K562 (cell line): Measurements from ENCODE around the gene C1QTNF2. TPM values are rescaled to one million over a fixed set of nuclear protein-coding genes. Genes with fewer than 3 reads are reported as not detected.
A peak's percentile ranks its signal among the peaks of the same experiment; 100 is the strongest.

Experiments used
- ARHGAP35 ChIP-seq: fragments of 450-650 bp; IDR thresholded peaks from 2 replicates; pipeline ENCODE4 v1.6.1; 2018; ENCODE audit not compliant: partially characterized antibody
- ASH1L ChIP-seq: fragments of 450-650 bp; IDR thresholded peaks from 2 replicates; pipeline ENCODE4 v1.6.1; 2018; ENCODE audit warnings: borderline replicate concordance, mild to moderate bottlenecking, low read depth; ENCODE audit not compliant: partially characterized antibody
- GATAD2A ChIP-seq: fragments of 450-650 bp; IDR thresholded peaks from 2 replicates; pipeline ENCODE4 v1.6.1; 2017
- HMGN3 ChIP-seq: IDR thresholded peaks from 2 replicates; pipeline ENCODE4 v1.6.1; 2011; ENCODE audit warnings: borderline replicate concordance, low read depth, mild to moderate bottlenecking, mixed read lengths, low read length; ENCODE audit not compliant: insufficient read length; ENCODE audit errors: extremely low read depth
- HNRNPUL1 ChIP-seq: fragments of 200-400 bp; formaldehyde crosslinking; IDR thresholded peaks from 2 replicates; pipeline ENCODE4 v1.6.1; 2017; ENCODE audit warnings: low read length
- NBN ChIP-seq: fragments of 450-650 bp; IDR thresholded peaks from 2 replicates; pipeline ENCODE4 v1.6.1; 2016; ENCODE audit warnings: low read depth, mild to moderate bottlenecking
- PHTF2 ChIP-seq: fragments of 250-450 bp; sonication (Bioruptor Pico); IDR thresholded peaks from 2 replicates; pipeline ENCODE4 v1.5.0; 2021; ENCODE audit warnings: mild to moderate bottlenecking
- PTBP1 ChIP-seq: fragments of 200-400 bp; formaldehyde crosslinking; IDR thresholded peaks from 2 replicates; pipeline ENCODE4 v1.6.1; 2017; ENCODE audit warnings: low read depth, low read length
- RCOR1 ChIP-seq, 2 experiments: IDR thresholded peaks; 2 replicates each; pipeline ENCODE4 v1.6.1; 2012; ENCODE audit warnings: low read depth in 2 of 2, low read length in 2 of 2, borderline replicate concordance in 1 of 2, improper control_type of control experiment in 1 of 2
- SMARCA5 ChIP-seq: fragments of 450-650 bp; IDR thresholded peaks from 2 replicates; pipeline ENCODE4 v1.6.1; 2016
- TCF7L2 ChIP-seq: fragments of 150-350 bp; IDR thresholded peaks from 2 replicates; pipeline ENCODE4 v1.6.1; 2016; ENCODE audit warnings: low read depth, mild to moderate bottlenecking, low read length, moderate library complexity
- ZZZ3 ChIP-seq: fragments of 450-650 bp; IDR thresholded peaks from 2 replicates; pipeline ENCODE4 v1.6.1; 2016; ENCODE audit warnings: antibody characterized with exemption, mild to moderate bottlenecking, moderate library complexity
- polyA plus RNA-seq, 8 experiments: library from polyadenylated mRNA; depleted of rRNA in 4 of 8; stranded (reverse) in 5 of 8; unstranded in 3 of 8; fragments of >200 nt; fragmentation: Nextera tagmentation in 2 of 8; fragmentation: Illumina TruSeq in 1 of 8; extraction: Ambion mirVana in 2 of 8; extraction: Trizol in 1 of 8; gene quantifications; 2 replicates each; pipeline versions ENCODE4 v1.2.1 to v1.2.3, GENCODE V29; 2011 to 2014; ENCODE audit warnings: inconsistent platforms in 1 of 8, missing spikeins in 1 of 8
- total RNA-seq, 7 experiments: library from RNA; depleted of rRNA in 6 of 7; stranded (reverse); fragments of >200 nt in 6 of 7; fragmentation: Illumina TruSeq in 2 of 7; extraction: Trizol in 2 of 7; gene quantifications; 2 replicates each; pipeline versions ENCODE4 v1.2.1 to v1.2.3, GENCODE V29; 2011 to 2021; ENCODE audit warnings: low replicate concordance in 1 of 7
- TF ChIP-seq, protein P1 (sequence below): sonication (generic); formaldehyde crosslinking; IDR thresholded peaks from 2 replicates; pipeline ENCODE4 v1.8.0; 2022; ENCODE audit warnings: missing genetic modification reagents, mild to moderate bottlenecking, borderline replicate concordance
- TF ChIP-seq, protein P2 (sequence below): sonication (generic); formaldehyde crosslinking; IDR thresholded peaks from 2 replicates; pipeline ENCODE4 v1.8.0; 2022; ENCODE audit warnings: mild to moderate bottlenecking, missing genetic modification reagents, borderline replicate concordance
- TF ChIP-seq, protein P3 (sequence below), 2 experiments: IDR thresholded peaks; 2 replicates each; pipeline ENCODE4 v1.6.1; 2012; ENCODE audit warnings: improper control_type of control experiment in 2 of 2, low read depth in 2 of 2, low read length in 2 of 2, borderline replicate concordance in 1 of 2
- TF ChIP-seq, protein P4 (sequence below): fragments of 450-650 bp; IDR thresholded peaks from 2 replicates; pipeline ENCODE4 v1.6.1; 2016; ENCODE audit warnings: mild to moderate bottlenecking
- TF ChIP-seq, protein P5 (sequence below): fragments of 200-400 bp; formaldehyde crosslinking; IDR thresholded peaks from 2 replicates; pipeline ENCODE4 v1.6.1; 2017; ENCODE audit warnings: mild to moderate bottlenecking, low read depth, low read length, moderate library complexity

Gene C1QTNF2
- total and polyA plus RNA-seq, 9 of the 15 experiments (the other 6 are each of a cell fraction or from before 2014, with no cell fraction given) = not detected

DNA sequence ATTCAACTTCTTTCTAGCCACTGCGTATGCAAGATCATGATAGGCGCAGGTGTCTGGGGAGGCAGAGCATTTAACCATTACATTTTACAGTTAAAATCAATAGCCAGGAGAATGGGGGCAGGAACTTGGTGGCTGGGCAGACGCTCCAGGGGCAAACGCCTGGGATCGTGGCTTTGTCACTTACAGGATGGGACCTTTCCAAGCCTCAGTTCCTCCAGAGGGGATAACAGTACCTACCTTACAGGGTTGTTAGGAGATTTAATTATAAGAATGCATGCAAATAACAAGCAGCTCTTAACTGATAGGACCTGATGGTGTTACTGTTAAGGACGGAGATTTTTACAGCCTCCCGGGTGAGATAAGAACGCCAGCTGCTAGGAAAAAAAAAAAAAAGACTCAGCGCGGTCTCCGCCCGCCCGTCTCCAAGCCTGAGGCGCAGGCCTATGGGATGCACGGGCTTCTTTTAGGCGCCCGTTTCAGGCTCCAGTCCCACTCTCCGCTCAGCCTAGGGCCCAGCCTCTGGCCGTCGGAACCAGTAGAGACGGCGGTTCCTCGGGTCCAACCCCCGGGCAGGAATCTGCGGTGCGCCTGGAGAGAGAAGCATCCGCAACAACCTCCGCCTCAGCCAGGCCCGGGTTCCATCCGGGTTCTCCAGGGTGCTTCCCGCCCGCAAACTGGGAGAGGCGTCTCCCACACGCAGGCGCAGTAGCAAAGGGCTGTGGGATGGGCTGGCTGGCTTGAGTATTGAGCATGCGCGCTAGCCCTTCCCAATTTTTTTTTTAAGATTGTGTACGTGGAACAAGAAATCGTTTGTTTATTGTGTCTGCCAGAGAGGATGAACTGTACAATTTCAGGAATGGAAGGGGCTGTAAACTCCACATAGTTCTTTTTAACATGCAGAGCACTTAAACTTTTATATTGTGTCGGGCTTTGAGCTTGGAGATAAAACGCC is 29.3 kb upstream of the C1QTNF2 start, which contains the start of gene FAM200C (continued):
- TF ChIP-seq, protein P1, sequence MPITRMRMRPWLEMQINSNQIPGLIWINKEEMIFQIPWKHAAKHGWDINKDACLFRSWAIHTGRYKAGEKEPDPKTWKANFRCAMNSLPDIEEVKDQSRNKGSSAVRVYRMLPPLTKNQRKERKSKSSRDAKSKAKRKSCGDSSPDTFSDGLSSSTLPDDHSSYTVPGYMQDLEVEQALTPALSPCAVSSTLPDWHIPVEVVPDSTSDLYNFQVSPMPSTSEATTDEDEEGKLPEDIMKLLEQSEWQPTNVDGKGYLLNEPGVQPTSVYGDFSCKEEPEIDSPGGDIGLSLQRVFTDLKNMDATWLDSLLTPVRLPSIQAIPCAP = no peak
- TF ChIP-seq ZZZ3 (peak; percentile 96), TCF7L2 (no peak), ASH1L (no peak), NBN (no peak), SMARCA5 (no peak), PTBP1 (no peak), ARHGAP35 (no peak), PHTF2 (CRISPR knock-in tag) (no peak), HMGN3 (peak; percentile 58), GATAD2A (no peak), HNRNPUL1 (no peak), RCOR1 (IDR thresholded peaks at IDR 0.05; ENCODE audit: borderline replicate concordance in 1 of 2, low read depth in 2 of 2, low read length in 2 of 2) (peak in 1 of 2 experiments; percentile 55; a peak in 3 of 4 replicates)
- TF ChIP-seq, protein P2, sequence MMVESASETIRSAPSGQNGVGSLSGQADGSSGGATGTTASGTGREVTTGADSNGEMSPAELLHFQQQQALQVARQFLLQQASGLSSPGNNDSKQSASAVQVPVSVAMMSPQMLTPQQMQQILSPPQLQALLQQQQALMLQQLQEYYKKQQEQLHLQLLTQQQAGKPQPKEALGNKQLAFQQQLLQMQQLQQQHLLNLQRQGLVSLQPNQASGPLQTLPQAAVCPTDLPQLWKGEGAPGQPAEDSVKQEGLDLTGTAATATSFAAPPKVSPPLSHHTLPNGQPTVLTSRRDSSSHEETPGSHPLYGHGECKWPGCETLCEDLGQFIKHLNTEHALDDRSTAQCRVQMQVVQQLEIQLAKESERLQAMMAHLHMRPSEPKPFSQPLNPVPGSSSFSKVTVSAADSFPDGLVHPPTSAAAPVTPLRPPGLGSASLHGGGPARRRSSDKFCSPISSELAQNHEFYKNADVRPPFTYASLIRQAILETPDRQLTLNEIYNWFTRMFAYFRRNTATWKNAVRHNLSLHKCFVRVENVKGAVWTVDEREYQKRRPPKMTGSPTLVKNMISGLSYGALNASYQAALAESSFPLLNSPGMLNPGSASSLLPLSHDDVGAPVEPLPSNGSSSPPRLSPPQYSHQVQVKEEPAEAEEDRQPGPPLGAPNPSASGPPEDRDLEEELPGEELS (CRISPR knock-in tag) = no peak
- TF ChIP-seq, protein P3, sequence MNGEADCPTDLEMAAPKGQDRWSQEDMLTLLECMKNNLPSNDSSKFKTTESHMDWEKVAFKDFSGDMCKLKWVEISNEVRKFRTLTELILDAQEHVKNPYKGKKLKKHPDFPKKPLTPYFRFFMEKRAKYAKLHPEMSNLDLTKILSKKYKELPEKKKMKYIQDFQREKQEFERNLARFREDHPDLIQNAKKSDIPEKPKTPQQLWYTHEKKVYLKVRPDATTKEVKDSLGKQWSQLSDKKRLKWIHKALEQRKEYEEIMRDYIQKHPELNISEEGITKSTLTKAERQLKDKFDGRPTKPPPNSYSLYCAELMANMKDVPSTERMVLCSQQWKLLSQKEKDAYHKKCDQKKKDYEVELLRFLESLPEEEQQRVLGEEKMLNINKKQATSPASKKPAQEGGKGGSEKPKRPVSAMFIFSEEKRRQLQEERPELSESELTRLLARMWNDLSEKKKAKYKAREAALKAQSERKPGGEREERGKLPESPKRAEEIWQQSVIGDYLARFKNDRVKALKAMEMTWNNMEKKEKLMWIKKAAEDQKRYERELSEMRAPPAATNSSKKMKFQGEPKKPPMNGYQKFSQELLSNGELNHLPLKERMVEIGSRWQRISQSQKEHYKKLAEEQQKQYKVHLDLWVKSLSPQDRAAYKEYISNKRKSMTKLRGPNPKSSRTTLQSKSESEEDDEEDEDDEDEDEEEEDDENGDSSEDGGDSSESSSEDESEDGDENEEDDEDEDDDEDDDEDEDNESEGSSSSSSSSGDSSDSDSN (IDR thresholded peaks at IDR 0.05; ENCODE audit: borderline replicate concordance in 1 of 2, low read depth in 2 of 2, low read length in 2 of 2) = no peak
- TF ChIP-seq, protein P4, sequence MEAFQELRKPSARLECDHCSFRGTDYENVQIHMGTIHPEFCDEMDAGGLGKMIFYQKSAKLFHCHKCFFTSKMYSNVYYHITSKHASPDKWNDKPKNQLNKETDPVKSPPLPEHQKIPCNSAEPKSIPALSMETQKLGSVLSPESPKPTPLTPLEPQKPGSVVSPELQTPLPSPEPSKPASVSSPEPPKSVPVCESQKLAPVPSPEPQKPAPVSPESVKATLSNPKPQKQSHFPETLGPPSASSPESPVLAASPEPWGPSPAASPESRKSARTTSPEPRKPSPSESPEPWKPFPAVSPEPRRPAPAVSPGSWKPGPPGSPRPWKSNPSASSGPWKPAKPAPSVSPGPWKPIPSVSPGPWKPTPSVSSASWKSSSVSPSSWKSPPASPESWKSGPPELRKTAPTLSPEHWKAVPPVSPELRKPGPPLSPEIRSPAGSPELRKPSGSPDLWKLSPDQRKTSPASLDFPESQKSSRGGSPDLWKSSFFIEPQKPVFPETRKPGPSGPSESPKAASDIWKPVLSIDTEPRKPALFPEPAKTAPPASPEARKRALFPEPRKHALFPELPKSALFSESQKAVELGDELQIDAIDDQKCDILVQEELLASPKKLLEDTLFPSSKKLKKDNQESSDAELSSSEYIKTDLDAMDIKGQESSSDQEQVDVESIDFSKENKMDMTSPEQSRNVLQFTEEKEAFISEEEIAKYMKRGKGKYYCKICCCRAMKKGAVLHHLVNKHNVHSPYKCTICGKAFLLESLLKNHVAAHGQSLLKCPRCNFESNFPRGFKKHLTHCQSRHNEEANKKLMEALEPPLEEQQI = no peak
- TF ChIP-seq, protein P5, sequence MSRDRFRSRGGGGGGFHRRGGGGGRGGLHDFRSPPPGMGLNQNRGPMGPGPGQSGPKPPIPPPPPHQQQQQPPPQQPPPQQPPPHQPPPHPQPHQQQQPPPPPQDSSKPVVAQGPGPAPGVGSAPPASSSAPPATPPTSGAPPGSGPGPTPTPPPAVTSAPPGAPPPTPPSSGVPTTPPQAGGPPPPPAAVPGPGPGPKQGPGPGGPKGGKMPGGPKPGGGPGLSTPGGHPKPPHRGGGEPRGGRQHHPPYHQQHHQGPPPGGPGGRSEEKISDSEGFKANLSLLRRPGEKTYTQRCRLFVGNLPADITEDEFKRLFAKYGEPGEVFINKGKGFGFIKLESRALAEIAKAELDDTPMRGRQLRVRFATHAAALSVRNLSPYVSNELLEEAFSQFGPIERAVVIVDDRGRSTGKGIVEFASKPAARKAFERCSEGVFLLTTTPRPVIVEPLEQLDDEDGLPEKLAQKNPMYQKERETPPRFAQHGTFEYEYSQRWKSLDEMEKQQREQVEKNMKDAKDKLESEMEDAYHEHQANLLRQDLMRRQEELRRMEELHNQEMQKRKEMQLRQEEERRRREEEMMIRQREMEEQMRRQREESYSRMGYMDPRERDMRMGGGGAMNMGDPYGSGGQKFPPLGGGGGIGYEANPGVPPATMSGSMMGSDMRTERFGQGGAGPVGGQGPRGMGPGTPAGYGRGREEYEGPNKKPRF = no peak
